Progenitor cell of endocrine pancreas (in vitro differentiated cells): Measurements from ENCODE around the gene MPIG6B. TPM values are rescaled to one million over a fixed set of nuclear protein-coding genes. Genes with fewer than 3 reads are reported as not detected.

Experiments used
- DNase-seq: peaks from one replicate; pipeline ENCODE4 v3.0.0; 2021; ENCODE audit warnings: low spot score; ENCODE audit not compliant: unreplicated experiment
- H3K27ac Mint-ChIP-seq: 2 replicates; pipeline ENCODE4 v1.8.0; 2021; ENCODE audit warnings: mild to moderate bottlenecking, moderate library complexity, mixed read lengths
- H3K27me3 Mint-ChIP-seq: 2 replicates; pipeline ENCODE4 v1.8.0; 2021; ENCODE audit warnings: mixed read lengths
- H3K36me3 Mint-ChIP-seq: 2 replicates; pipeline ENCODE4 v1.8.0; 2022; ENCODE audit warnings: mixed read lengths; ENCODE audit not compliant: insufficient read depth
- H3K4me1 Mint-ChIP-seq: 2 replicates; pipeline ENCODE4 v1.8.0; 2021; ENCODE audit warnings: low read depth, mixed read lengths
- H3K4me3 Mint-ChIP-seq: 2 replicates; pipeline ENCODE4 v1.8.0; 2021; ENCODE audit warnings: low read depth, mild to moderate bottlenecking, moderate library complexity, mixed read lengths
- H3K9me3 Mint-ChIP-seq: 2 replicates; pipeline ENCODE4 v1.8.0; 2021; ENCODE audit warnings: low read depth, mixed read lengths
- total RNA-seq: library from RNA; stranded (reverse); gene quantifications from 2 replicates; pipeline ENCODE4 v1.2.1, GENCODE V29; 2021
- TF ChIP-seq, protein P1 (sequence below): fragments of 200-600 bp; sonication (generic); IDR thresholded peaks from one replicate; pipeline ENCODE4 v1.5.0; 2021; ENCODE audit warnings: antibody characterized with exemption, mild to moderate bottlenecking; ENCODE audit not compliant: unreplicated experiment

MPIG6B gene
- total RNA-seq, 1 donor from 2014 or later: not detected

DNA sequence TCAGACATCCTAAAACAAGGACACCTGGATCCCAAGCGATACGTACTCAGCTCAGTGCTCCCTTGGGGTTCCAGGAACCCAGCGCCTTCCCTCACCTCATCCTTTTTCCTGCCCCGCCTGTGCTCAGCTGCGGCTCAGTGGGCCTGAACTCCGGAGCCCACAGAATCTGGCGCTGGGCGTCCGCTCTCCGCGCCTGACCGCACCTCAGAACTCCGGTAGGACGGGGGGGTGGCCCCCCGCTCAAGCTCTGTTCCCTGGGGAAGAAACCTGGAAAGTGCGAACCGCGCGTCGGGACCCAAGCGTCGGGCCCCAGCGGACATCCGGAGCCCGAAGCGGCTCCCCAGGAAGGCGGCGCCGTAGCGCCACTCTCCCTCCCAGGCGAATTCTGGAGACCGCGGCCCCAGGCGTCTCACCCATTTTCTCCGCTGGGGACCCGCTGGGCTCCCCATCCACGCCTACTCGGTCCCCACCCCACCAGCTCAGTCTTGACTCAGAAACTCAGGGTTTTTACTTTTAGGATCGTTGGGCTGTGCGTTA, 42.0 kb upstream of the MPIG6B start:
- no peak for DNase-seq
- Mint-ChIP-seq H3K4me3 (peak overlapping the region; percentile 83), H3K27me3 (no peaks in the 10 kb centered on the region), H3K9me3 (no peaks in the 10 kb centered on the region), H3K36me3 (peaks cover 5% of the 10 kb centered on the region), H3K27ac (peak overlapping the region; percentile 85), H3K4me1 (peaks cover 15% of the 10 kb centered on the region)
- TF ChIP-seq, protein P1, sequence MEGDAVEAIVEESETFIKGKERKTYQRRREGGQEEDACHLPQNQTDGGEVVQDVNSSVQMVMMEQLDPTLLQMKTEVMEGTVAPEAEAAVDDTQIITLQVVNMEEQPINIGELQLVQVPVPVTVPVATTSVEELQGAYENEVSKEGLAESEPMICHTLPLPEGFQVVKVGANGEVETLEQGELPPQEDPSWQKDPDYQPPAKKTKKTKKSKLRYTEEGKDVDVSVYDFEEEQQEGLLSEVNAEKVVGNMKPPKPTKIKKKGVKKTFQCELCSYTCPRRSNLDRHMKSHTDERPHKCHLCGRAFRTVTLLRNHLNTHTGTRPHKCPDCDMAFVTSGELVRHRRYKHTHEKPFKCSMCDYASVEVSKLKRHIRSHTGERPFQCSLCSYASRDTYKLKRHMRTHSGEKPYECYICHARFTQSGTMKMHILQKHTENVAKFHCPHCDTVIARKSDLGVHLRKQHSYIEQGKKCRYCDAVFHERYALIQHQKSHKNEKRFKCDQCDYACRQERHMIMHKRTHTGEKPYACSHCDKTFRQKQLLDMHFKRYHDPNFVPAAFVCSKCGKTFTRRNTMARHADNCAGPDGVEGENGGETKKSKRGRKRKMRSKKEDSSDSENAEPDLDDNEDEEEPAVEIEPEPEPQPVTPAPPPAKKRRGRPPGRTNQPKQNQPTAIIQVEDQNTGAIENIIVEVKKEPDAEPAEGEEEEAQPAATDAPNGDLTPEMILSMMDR: peak; percentile 21

DNA sequence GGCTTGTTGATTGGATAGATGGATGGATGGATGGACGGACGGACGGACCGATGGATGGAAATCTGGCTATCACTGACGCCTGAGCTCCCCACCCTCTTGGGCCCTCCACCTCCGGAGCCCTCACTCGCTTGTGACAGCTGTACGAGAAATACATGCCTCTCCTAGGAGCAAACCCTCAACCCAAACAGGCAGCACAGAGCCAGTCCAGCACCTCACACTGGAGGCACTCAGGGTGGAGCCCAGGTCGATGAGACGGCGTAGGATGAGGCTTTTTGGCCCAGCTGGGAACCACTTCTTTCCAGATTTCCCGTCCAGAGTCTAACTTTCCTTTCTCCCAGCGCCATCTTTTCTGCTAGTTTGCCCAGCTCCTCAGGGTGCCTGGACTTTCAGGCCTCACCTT, 39.6 kb upstream of the MPIG6B start:
- no peak for DNase-seq
- H3K27ac Mint-ChIP-seq: peak overlapping the region; percentile 92
- H3K4me3 Mint-ChIP-seq: peak overlapping the region; percentile 83
- no peaks in the 10 kb centered on the region for H3K27me3 Mint-ChIP-seq
- TF ChIP-seq, protein P1: no peak
- H3K4me1 Mint-ChIP-seq: peaks cover 15% of the 10 kb centered on the region
- H3K36me3 Mint-ChIP-seq: peaks cover 14% of the 10 kb centered on the region
- H3K9me3 Mint-ChIP-seq: no peaks in the 10 kb centered on the region

DNA sequence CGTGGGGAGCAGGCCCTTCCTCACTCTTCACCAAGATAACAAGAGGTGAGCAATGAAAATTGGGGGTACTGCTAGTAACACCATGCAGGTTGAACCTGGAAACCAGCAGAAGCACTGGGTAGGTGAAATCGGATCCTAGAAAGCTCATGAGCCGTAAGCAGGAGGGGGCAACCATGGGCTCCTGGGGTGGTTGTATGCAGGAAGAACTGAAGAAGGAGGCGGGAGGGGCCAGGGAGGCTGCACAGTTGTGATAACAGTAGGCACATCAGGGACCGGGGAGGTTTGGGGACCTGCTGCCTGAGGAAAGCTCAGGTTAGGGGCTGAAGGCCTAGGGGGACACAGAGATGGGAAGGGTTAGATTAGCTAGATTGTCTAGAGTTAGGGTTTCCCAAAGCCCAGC, 36.7 kb upstream of the MPIG6B start:
- H3K27ac Mint-ChIP-seq: no peak overlapping the region
- H3K9me3 Mint-ChIP-seq: no peaks in the 10 kb centered on the region
- DNase-seq: no peak
- H3K4me1 Mint-ChIP-seq: peaks cover 21% of the 10 kb centered on the region
- H3K4me3 Mint-ChIP-seq: no peak overlapping the region
- H3K36me3 Mint-ChIP-seq: peaks cover 18% of the 10 kb centered on the region
- TF ChIP-seq, protein P1: no peak
- H3K27me3 Mint-ChIP-seq: no peaks in the 10 kb centered on the region

DNA sequence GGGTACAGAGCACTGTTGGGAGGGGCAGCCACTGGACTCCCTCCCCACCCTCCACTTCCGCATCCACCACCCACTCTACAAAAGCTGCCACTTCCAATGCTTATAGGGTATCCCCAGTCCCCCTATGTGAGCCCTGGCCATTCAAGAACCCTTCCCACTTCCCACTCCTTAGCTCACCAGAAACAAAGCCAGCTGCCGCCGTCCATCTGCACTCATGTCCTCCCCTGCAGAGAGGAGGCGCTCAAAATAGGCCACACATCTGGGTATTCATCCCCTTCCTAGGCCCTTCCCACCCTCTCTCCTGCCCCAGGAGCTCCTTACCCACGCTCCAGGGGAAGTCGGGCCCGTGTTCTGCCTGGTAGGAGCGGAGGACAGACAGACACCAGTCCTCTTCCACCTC, 35.9 kb upstream of the MPIG6B start:
- no peak overlapping the region for H3K27ac Mint-ChIP-seq
- H3K9me3 Mint-ChIP-seq: no peaks in the 10 kb centered on the region
- DNase-seq: no peak
- peaks cover 19% of the 10 kb centered on the region for H3K36me3 Mint-ChIP-seq
- no peak overlapping the region for H3K4me3 Mint-ChIP-seq
- TF ChIP-seq, protein P1: no peak
- H3K4me1 Mint-ChIP-seq: peaks cover 18% of the 10 kb centered on the region
- no peaks in the 10 kb centered on the region for H3K27me3 Mint-ChIP-seq

DNA sequence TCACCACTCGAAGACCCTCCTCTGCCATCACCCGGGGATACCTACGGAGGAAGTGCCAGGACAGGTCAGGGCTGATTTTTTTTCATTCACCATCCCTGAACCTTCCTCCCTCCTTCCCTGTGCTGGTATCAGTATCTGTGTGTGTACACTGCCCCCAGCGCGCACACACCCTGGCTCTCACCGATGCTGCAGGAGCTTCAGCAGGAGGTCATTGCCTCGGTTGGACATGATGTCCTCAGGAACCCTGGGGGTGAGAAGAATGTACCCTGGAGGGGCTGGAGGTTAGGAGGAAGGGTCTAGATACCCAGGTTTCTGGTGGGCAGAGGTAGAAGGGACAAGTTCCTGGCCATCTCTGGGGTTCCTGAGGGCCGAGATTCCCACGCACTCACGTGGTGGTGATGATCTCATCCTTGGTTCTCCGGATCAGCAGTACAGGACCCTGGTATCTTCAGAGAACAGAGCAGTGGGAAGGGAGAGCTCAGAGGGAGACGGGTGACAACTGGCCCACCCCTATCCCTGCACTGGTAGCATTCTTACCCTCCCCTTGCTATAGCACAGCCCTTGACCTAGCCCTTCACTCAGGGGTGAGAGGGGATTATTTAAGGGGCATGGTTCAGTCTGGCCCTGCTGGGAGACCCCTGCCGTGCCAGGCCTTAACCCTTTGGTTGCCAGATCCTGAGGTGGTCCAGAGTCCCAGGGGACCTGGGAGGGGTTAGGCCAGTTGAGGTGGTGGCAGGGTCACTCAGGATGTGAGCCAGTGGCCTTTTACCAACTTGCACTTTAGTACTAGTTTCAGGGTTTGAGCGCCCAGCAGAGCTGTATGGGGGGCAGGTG, 35.1 kb upstream of the MPIG6B start:
- Mint-ChIP-seq H3K4me1 (peaks cover 17% of the 10 kb centered on the region), H3K4me3 (no peak overlapping the region), H3K36me3 (peaks cover 25% of the 10 kb centered on the region), H3K27ac (no peak overlapping the region), H3K27me3 (no peaks in the 10 kb centered on the region), H3K9me3 (no peaks in the 10 kb centered on the region)
- TF ChIP-seq, protein P1: no peak
- no peak for DNase-seq
